PFSK-1 (cell line): Measurements from ENCODE around the gene AHCYL1.

Source experiments
- FOXP2 ChIP-seq: optimal IDR thresholded peaks from 2 replicates; pipeline ENCODE3; 2011; ENCODE audit warnings: borderline replicate concordance, control low read depth, inconsistent platforms; ENCODE audit not compliant: insufficient read depth; ENCODE audit errors: extremely low read length, extremely low read depth
- POLR2AphosphoS5 ChIP-seq: IDR thresholded peaks from 2 replicates; pipeline ENCODE4 v1.6.1; 2012; ENCODE audit warnings: low read depth, mild to moderate bottlenecking, control low read depth, low read length, moderate library complexity
- SIN3A ChIP-seq: IDR thresholded peaks from 2 replicates; pipeline ENCODE4 v1.6.1; 2012; ENCODE audit warnings: mild to moderate bottlenecking, low read length, moderate library complexity, borderline replicate concordance; ENCODE audit not compliant: insufficient read depth
- TAF1 ChIP-seq: IDR thresholded peaks from 2 replicates; pipeline ENCODE4 v1.6.1; 2012; ENCODE audit warnings: low read length, control low read depth, borderline replicate concordance; ENCODE audit not compliant: insufficient read depth
- TF ChIP-seq, protein P1 (sequence below), 2 experiments: IDR thresholded peaks; 2 replicates each; pipeline versions ENCODE4 v1.6.1 to v1.8.0; 2011 to 2012; ENCODE audit warnings: low read depth in 2 of 2, low read length in 2 of 2, control low read depth in 1 of 2, inconsistent platforms in 1 of 2, mild to moderate bottlenecking in 1 of 2, moderate library complexity in 1 of 2; ENCODE audit not compliant: insufficient read depth in 1 of 2

AHCYL1 gene

DNA sequence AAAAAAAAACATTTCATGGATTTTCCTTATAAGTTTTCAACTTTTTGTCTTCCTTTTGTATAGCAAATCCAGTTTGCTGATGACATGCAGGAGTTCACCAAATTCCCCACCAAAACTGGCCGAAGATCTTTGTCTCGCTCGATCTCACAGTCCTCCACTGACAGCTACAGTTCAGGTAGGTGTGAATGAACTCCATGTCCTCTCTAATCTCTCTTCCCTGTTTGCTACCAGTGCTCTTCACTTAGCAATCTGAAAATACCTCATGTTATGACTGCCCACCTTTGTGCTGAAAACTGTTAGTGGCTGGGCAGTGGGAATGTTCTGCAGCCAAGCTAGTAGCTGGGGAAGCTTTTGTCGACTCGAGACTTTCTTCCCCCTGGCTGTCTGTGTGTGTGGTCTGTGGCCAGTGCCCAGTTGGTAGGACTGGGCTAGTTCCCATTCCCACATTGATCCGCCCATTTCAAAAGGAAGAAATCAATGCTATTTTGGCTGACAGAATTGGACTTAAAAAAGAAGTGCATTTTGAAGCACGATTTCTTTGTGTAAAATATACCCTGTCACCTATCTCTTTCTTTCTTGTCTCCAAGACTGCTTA is 24.5 kb downstream of the AHCYL1 start:
- TF ChIP-seq, protein P1, sequence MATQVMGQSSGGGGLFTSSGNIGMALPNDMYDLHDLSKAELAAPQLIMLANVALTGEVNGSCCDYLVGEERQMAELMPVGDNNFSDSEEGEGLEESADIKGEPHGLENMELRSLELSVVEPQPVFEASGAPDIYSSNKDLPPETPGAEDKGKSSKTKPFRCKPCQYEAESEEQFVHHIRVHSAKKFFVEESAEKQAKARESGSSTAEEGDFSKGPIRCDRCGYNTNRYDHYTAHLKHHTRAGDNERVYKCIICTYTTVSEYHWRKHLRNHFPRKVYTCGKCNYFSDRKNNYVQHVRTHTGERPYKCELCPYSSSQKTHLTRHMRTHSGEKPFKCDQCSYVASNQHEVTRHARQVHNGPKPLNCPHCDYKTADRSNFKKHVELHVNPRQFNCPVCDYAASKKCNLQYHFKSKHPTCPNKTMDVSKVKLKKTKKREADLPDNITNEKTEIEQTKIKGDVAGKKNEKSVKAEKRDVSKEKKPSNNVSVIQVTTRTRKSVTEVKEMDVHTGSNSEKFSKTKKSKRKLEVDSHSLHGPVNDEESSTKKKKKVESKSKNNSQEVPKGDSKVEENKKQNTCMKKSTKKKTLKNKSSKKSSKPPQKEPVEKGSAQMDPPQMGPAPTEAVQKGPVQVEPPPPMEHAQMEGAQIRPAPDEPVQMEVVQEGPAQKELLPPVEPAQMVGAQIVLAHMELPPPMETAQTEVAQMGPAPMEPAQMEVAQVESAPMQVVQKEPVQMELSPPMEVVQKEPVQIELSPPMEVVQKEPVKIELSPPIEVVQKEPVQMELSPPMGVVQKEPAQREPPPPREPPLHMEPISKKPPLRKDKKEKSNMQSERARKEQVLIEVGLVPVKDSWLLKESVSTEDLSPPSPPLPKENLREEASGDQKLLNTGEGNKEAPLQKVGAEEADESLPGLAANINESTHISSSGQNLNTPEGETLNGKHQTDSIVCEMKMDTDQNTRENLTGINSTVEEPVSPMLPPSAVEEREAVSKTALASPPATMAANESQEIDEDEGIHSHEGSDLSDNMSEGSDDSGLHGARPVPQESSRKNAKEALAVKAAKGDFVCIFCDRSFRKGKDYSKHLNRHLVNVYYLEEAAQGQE (IDR thresholded peaks at IDR 0.05; ENCODE audit: insufficient read depth in 1 of 2, low read depth in 2 of 2, low read length in 2 of 2): no peak
- no peak for TF ChIP-seq FOXP2
- no peak for TF ChIP-seq TAF1
- no peak for TF ChIP-seq POLR2AphosphoS5
- no peak for TF ChIP-seq SIN3A

DNA sequence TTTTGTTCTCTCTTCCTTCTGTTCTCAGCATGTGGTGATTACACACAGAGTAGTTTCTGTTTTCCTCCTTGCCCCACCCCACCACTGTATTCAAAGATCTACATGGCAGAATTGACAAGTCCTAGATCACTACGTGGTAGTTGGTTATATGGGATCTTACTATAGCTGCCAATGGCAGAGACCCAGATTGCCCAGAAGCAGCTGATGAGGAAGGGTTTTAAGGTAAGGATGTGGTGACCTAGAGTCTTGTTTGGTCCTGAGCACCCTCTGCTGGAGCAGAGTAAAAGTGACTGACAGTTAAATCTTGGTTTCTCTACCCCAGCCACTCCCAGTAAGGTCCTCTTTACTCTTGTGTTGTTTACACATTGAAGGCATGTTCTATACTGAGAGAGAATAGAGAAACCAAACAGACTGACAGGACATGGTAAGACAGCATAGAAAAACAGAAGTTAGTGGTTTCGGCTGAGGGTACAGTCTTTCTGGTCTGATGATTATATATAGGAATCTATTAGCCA is 27.0 kb downstream of the AHCYL1 start:
- TF ChIP-seq POLR2AphosphoS5: no peak
- no peak for TF ChIP-seq FOXP2
- TF ChIP-seq, protein P1 (IDR thresholded peaks at IDR 0.05; ENCODE audit: insufficient read depth in 1 of 2, low read depth in 2 of 2, low read length in 2 of 2): no peak
- TF ChIP-seq SIN3A: no peak

DNA sequence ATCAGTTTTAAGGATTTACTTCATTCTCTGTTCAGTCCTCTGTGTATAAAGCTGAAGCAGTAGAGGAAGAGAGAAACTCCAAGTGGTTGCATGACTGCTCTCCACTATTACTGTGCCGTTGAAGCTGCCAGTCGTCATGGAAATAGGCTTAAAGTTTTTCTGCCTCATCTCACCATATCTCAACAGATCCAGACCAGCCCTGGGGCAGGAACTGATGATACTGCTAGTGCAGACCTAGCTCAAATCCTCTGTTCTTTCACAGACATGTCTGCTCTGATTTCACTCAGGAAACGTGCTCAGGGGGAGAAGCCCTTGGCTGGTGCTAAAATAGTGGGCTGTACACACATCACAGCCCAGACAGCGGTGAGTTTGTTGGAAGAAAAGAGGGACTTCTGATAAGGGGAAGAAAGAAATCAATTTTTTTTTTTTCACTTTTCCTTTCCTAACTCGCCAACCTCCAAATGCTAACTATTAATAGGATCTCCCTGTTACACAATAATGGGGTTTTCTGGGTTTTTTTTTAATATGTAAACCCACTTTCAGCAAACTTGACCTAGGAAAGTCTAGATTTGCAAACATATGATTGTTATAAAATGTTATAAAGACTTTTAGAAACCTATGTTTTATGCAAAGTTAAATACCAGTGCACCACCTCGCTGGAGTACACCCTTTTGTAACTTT is 27.7 kb downstream of the AHCYL1 start:
- TF ChIP-seq FOXP2 (no peak), POLR2AphosphoS5 (no peak), SIN3A (no peak), TAF1 (no peak)
- TF ChIP-seq, protein P1 (IDR thresholded peaks at IDR 0.05; ENCODE audit: insufficient read depth in 1 of 2, low read depth in 2 of 2, low read length in 2 of 2): no peak

DNA sequence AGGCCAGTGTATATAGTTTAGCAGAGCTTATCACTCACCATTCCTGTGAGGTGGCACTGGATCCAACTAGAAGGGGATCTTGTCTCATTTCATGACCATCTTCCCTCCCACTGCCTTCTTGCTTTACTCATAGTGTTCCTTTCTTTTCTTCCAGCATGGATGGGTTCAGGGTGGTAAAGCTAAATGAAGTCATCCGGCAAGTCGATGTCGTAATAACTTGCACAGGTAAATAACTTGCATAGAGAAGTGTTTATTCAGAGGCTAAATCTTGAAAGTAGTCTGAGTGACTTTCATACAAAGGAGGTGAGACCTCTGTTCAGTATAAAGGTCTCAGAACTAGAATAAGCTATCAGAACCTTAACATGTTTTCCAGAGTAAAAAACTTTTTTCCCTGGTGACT is 33.2 kb downstream of the AHCYL1 start:
- TF ChIP-seq POLR2AphosphoS5: no peak
- TF ChIP-seq SIN3A: no peak
- TF ChIP-seq, protein P1 (IDR thresholded peaks at IDR 0.05; ENCODE audit: insufficient read depth in 1 of 2, low read depth in 2 of 2, low read length in 2 of 2): no peak
- TF ChIP-seq FOXP2: no peak
- TF ChIP-seq TAF1: no peak
